Muscle layer of colon (tissue), 2 donors: ENCODE data around the gene KLHL25.

Experiments used
- H3K27ac ChIP-seq: one replicate; pipeline ENCODE4 v1.7.0; 2013; ENCODE audit warnings: low read depth, mild to moderate bottlenecking, low read length, moderate library complexity
- H3K27me3 ChIP-seq, 2 donors: one replicate each; pipeline ENCODE4 v1.7.0; 2013; ENCODE audit warnings: low read length in 2 of 2, mild to moderate bottlenecking in 2 of 2; ENCODE audit not compliant: insufficient read depth in 2 of 2, control insufficient read depth in 1 of 2
- H3K36me3 ChIP-seq: one replicate; pipeline ENCODE4 v1.7.0; 2013; ENCODE audit warnings: mild to moderate bottlenecking, low read length; ENCODE audit not compliant: insufficient read depth
- H3K4me1 ChIP-seq: one replicate; pipeline ENCODE4 v1.7.0; 2013; ENCODE audit warnings: mild to moderate bottlenecking, low read length; ENCODE audit not compliant: insufficient read depth
- H3K4me3 ChIP-seq, 2 donors: one replicate each; pipeline ENCODE4 v1.7.0; 2013; ENCODE audit warnings: low read length in 2 of 2, low read depth in 1 of 2, mild to moderate bottlenecking in 1 of 2, moderate library complexity in 1 of 2
- H3K9ac ChIP-seq: one replicate; pipeline ENCODE4 v1.7.0; 2013; ENCODE audit warnings: low read length
- H3K9me3 ChIP-seq: one replicate; pipeline ENCODE4 v1.7.0; 2013; ENCODE audit warnings: mild to moderate bottlenecking, low read length
- donor health status: abdominal sarcoma.
- donor health status: Adenocarcinoma of cecum.

KLHL25 gene

GRCh38 chr15:85737061-85737460 lies 57.7 kb downstream of the KLHL25 start:
- Histone ChIP-seq H3K36me3 (peaks cover 65% of the 10 kb centered on the region), H3K27ac (no peak overlapping the region)

GRCh38 chr15:85733416-85733815 lies 61.3 kb downstream of the KLHL25 start:
- Histone ChIP-seq H3K9ac (no peak overlapping the region), H3K27ac (no peak overlapping the region), H3K4me1 (no peaks in the 10 kb centered on the region), H3K9me3 (no peaks in the 10 kb centered on the region), H3K36me3 (peaks cover 68% of the 10 kb centered on the region), H3K27me3 (no peaks in the 10 kb centered on the region), H3K4me3 (no peak overlapping the region)

More at GRCh38 chr15:85737061-85737460, 57.7 kb downstream of the KLHL25 start:
- H3K4me1 ChIP-seq: no peaks in the 10 kb centered on the region
- H3K27me3 ChIP-seq: no peaks in the 10 kb centered on the region
- H3K4me3 ChIP-seq: no peak overlapping the region
- H3K9me3 ChIP-seq: no peaks in the 10 kb centered on the region
- no peak overlapping the region for H3K9ac ChIP-seq

GRCh38 chr15:85730001-85730820 lies 64.5 kb downstream of the KLHL25 start:
- no peaks in the 10 kb centered on the region for H3K27me3 ChIP-seq
- H3K4me3 ChIP-seq: no peak overlapping the region
- H3K27ac ChIP-seq: no peak overlapping the region
- H3K4me1 ChIP-seq: peaks cover 9% of the 10 kb centered on the region
- no peaks in the 10 kb centered on the region for H3K9me3 ChIP-seq
- H3K9ac ChIP-seq: no peak overlapping the region
- peaks cover 69% of the 10 kb centered on the region for H3K36me3 ChIP-seq

- H3K4me1 ChIP-seq: peaks cover 23% of the 10 kb centered on the region
- H3K36me3 ChIP-seq: peaks cover 70% of the 10 kb centered on the region
- no peak overlapping the region for H3K9ac ChIP-seq
- H3K27me3 ChIP-seq: no peaks in the 10 kb centered on the region
- H3K4me3 ChIP-seq: no peak overlapping the region
- H3K9me3 ChIP-seq: no peaks in the 10 kb centered on the region
- H3K27ac ChIP-seq: no peak overlapping the region
These were observed 67.7 kb downstream of the KLHL25 start for GRCh38 chr15:85727068-85727467.

DNA sequence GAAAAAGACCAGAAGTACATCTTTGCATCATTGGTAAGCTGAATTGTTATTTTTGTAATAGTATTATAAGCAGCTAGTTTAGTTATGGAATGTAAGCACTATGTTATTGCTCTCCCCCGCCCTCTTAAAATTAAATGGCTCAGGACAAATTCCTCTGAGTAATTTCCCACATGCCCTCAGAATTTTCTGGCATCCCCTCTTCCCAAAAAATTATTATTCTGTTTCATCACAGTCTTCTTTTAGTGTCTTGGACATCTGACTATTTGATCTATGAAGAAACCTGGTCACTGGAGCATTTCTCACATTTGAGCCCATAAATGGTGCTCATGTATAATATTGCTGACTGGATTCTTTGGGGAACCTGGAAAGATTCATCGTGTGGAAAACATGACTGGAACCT lies 68.3 kb downstream of the KLHL25 start:
- H3K27me3 ChIP-seq: no peaks in the 10 kb centered on the region
- H3K9ac ChIP-seq: no peak overlapping the region
- no peaks in the 10 kb centered on the region for H3K9me3 ChIP-seq
- no peak overlapping the region for H3K27ac ChIP-seq
- H3K4me1 ChIP-seq: peaks cover 23% of the 10 kb centered on the region
- H3K36me3 ChIP-seq: peaks cover 70% of the 10 kb centered on the region
- H3K4me3 ChIP-seq: no peak overlapping the region

- no peaks in the 10 kb centered on the region for H3K9me3 ChIP-seq
- H3K36me3 ChIP-seq: peaks cover 70% of the 10 kb centered on the region
- H3K9ac ChIP-seq: no peak overlapping the region
- no peak overlapping the region for H3K4me3 ChIP-seq
- no peaks in the 10 kb centered on the region for H3K27me3 ChIP-seq
- H3K27ac ChIP-seq: peak overlapping the region; percentile 27
- peaks cover 23% of the 10 kb centered on the region for H3K4me1 ChIP-seq
These were observed 69.2 kb downstream of the KLHL25 start for GRCh38 chr15:85725564-85725963.

GRCh38 chr15:85725019-85725418 lies 69.7 kb downstream of the KLHL25 start:
- Histone ChIP-seq H3K4me1 (peaks cover 23% of the 10 kb centered on the region), H3K36me3 (peaks cover 72% of the 10 kb centered on the region), H3K27me3 (no peaks in the 10 kb centered on the region), H3K27ac (peak overlapping the region; percentile 33), H3K9ac (no peak overlapping the region), H3K9me3 (no peaks in the 10 kb centered on the region), H3K4me3 (no peak overlapping the region)

- peaks cover 23% of the 10 kb centered on the region for H3K4me1 ChIP-seq
- H3K27ac ChIP-seq: peak overlapping the region; percentile 33
These were observed 70.5 kb downstream of the KLHL25 start for GRCh38 chr15:85723960-85724945.

GRCh38 chr15:85722374-85723152 lies 72.2 kb downstream of the KLHL25 start:
- H3K27me3 ChIP-seq: no peaks in the 10 kb centered on the region
- H3K4me1 ChIP-seq: peaks cover 23% of the 10 kb centered on the region
- no peak overlapping the region for H3K4me3 ChIP-seq
- no peak overlapping the region for H3K9ac ChIP-seq
- no peaks in the 10 kb centered on the region for H3K9me3 ChIP-seq
- H3K36me3 ChIP-seq: peaks cover 78% of the 10 kb centered on the region
- H3K27ac ChIP-seq: no peak overlapping the region

More at GRCh38 chr15:85723960-85724945, 70.5 kb downstream of the KLHL25 start:
- Histone ChIP-seq H3K9me3 (no peaks in the 10 kb centered on the region), H3K36me3 (peaks cover 73% of the 10 kb centered on the region), H3K27me3 (no peaks in the 10 kb centered on the region), H3K4me3 (no peak overlapping the region), H3K9ac (no peak overlapping the region)

- Histone ChIP-seq H3K9me3 (no peaks in the 10 kb centered on the region), H3K9ac (no peak overlapping the region), H3K27ac (no peak overlapping the region), H3K4me3 (no peak overlapping the region), H3K27me3 (no peaks in the 10 kb centered on the region), H3K4me1 (peaks cover 2% of the 10 kb centered on the region), H3K36me3 (peaks cover 74% of the 10 kb centered on the region)
These were observed 75.7 kb downstream of the KLHL25 start for GRCh38 chr15:85718981-85719380.
